Placental epithelial cell (primary cell): ENCODE measurements around the gene CFLAR. TPM values are rescaled to one million over a fixed set of nuclear protein-coding genes. Genes with fewer than 3 reads are reported as not detected.

Source experiments
- small RNA-seq: library from RNA; depleted of rRNA; stranded (forward); fragments of <200 nt; gene quantifications from one replicate; pipeline ENCODE3, GENCODE V24; 2012
- total RNA-seq: library from RNA; depleted of rRNA; stranded (reverse); fragments of >200 nt; gene quantifications from 2 replicates; pipeline ENCODE4 v1.2.3, GENCODE V29; 2012

The CFLAR gene
- total RNA-seq: 105 and 153 TPM in 2 replicates

GRCh38 chr2:201116115-201116958, at the start of gene CFLAR:
CFLAR (plus strand) TSS chr2:201116164; CDS start chr2:201129866, 13,702 bp downstream.

GRCh38 chr2:201071479-201072200, 44.3 kb upstream of the CFLAR start, which contains the start of the genes HYCC2 and NDUFB3:
HYCC2 (minus strand) TSS chr2:201071671; CDS start chr2:201024009, 47,662 bp downstream.
NDUFB3 (plus strand) TSS chr2:201072001; CDS start chr2:201078883, 6,882 bp downstream.

GRCh38 chr2:201182650-201183364, 66.8 kb downstream of the CFLAR start, which contains the start of gene CASP10:
CASP10 (plus strand) TSS chr2:201183141; CDS start chr2:201185778, 2,637 bp downstream.

Small RNAs within 50 kb of the gene (small RNA-seq; reads per million reads assigned to genes)
- gene AC007283.2 (not detected), gene MTND4LP13 (0.09 reads per million), gene RNU6-1206P (not detected), gene RNU7-45P (not detected)

Other genes starting within 250 kb of the CFLAR start
- 20.9 and 59.3 TPM in 2 replicates for gene PPIL3, start 227.1 kb upstream of the CFLAR start, total RNA-seq
- 20.0 and 21.9 TPM in 2 replicates for gene NIF3L1, start 226.8 kb upstream of the CFLAR start, total RNA-seq
- gene ORC2, start 152.5 kb upstream of the CFLAR start, total RNA-seq: 12.2 and 15.2 TPM in 2 replicates
- gene HYCC2, start 44.5 kb upstream of the CFLAR start, total RNA-seq: 7.5 and 10.1 TPM in 2 replicates
- 47.5 and 53.5 TPM in 2 replicates for gene NDUFB3, start 44.2 kb upstream of the CFLAR start, total RNA-seq
- gene CASP10, start 67.0 kb downstream of the CFLAR start, total RNA-seq: 0.39 and 0.65 TPM in 2 replicates
- 15.8 and 24.7 TPM in 2 replicates for gene CASP8, start 144.4 kb downstream of the CFLAR start, total RNA-seq
- gene FLACC1, start 241.2 kb downstream of the CFLAR start, total RNA-seq: 0.54 and 2.4 TPM in 2 replicates